Sigmoid colon (tissue), 7 donors: ENCODE measurements around the gene PRR20G. TPM values are rescaled to one million over a fixed set of nuclear protein-coding genes. Genes with fewer than 3 reads are reported as not detected.
"Not testable (repeated sequence)": the region's sequence is repeated elsewhere in the genome, so short reads cannot be mapped to it uniquely, and the experiment has no call there.

Experiments used
- DNase-seq: peaks from one replicate; pipeline ENCODE4 v3.0.0-alpha.2; 2019
- H3K27ac ChIP-seq, 4 donors: fragments of 200-600 bp; sonication (generic); one replicate each; pipeline ENCODE4 v1.5.1; 2016 to 2019; ENCODE audit warnings: mild to moderate bottlenecking in 1 of 4
- H3K27me3 ChIP-seq, 3 donors: fragments of 200-600 bp; sonication (generic); one replicate each; pipeline ENCODE4 v1.5.1; 2019; ENCODE audit warnings: mild to moderate bottlenecking in 1 of 3
- H3K36me3 ChIP-seq, 4 donors: fragments of 200-600 bp; sonication (generic); one replicate each; pipeline ENCODE4 v1.5.1; 2016 to 2019
- H3K4me1 ChIP-seq, 4 donors: fragments of 200-600 bp; sonication (generic); one replicate each; pipeline ENCODE4 v1.5.1; 2017 to 2019
- H3K4me3 ChIP-seq, 4 donors: fragments of 200-600 bp; sonication (generic); one replicate each; pipeline ENCODE4 v1.5.1; 2017 to 2019; ENCODE audit warnings: mild to moderate bottlenecking in 2 of 4, moderate library complexity in 1 of 4
- H3K9me3 ChIP-seq, 4 donors: fragments of 200-600 bp in 3 of 4; sonication (generic) in 3 of 4; one replicate each; pipeline versions ENCODE4 v1.5.1 to v1.6.1; 2013 to 2019
- CTCF ChIP-seq, 4 experiments: fragments of 450-650 bp in 3 of 4; fragments of 200-600 bp in 1 of 4; IDR thresholded peaks; one replicate each; pipeline ENCODE4 v1.5.1; 2016 to 2019; ENCODE audit warnings: antibody characterized with exemption in 4 of 4, mild to moderate bottlenecking in 3 of 4, moderate library complexity in 2 of 4
- EP300 ChIP-seq, 4 donors: sonication (generic); formaldehyde crosslinking; IDR thresholded peaks; one replicate each; pipeline ENCODE4 v1.6.1; 2017; ENCODE audit warnings: antibody characterized with exemption in 4 of 4
- POLR2A ChIP-seq, 2 donors: fragments of 450-650 bp; IDR thresholded peaks; one replicate each; pipeline ENCODE4 v1.6.1; 2016; ENCODE audit warnings: antibody characterized with exemption in 2 of 2, mild to moderate bottlenecking in 2 of 2, moderate library complexity in 2 of 2
- POLR2AphosphoS5 ChIP-seq, 4 donors: sonication (generic); formaldehyde crosslinking; IDR thresholded peaks; one replicate each; pipeline ENCODE4 v1.6.1; 2017; ENCODE audit warnings: antibody characterized with exemption in 4 of 4
- WGBS, 2 donors: extraction: QIAGEN DNeasy Blood & Tissue Kit; methylation state at CpG; one replicate each; pipeline ENCODE4 v1.1.7; 2013; 5-methylcytosine and 5-hydroxymethylcytosine counted together
- intact Hi-C: fragments of 100-400 bp; cut with DNase I; formaldehyde crosslinking; loops from one replicate; pipeline ENCODE4 v1.15.1; 2023
- polyA plus RNA-seq, 3 donors: library from polyadenylated mRNA; stranded (reverse); fragments of 200-250 nt; gene quantifications; one replicate each; pipeline ENCODE4 v1.2.3, GENCODE V29; 2013
- total RNA-seq, 4 donors: library from RNA; depleted of rRNA; stranded (reverse); fragments of >200 nt; gene quantifications; one replicate each; pipeline ENCODE4 v1.1.0, GENCODE V29; 2016
- donor health status: healthy with polysubstance abuse.
- donor health status: Bipolar disorder and iron deficiency.
- donor health status: healthy.

PRR20G gene
- total and polyA plus RNA-seq, 7 donors: not detected

- WGBS, 2 donors: 81 to 83% methylated on average over 7 of the region's 7 CpGs
- Histone ChIP-seq H3K27me3 (peaks cover 0 to 4% (median 0%) of the 10 kb centered on the region in 3 donors), H3K4me1 (no peaks in the 10 kb centered on the region), H3K36me3 (no peaks in the 10 kb centered on the region), H3K4me3 (no peak overlapping the region), H3K9me3 (no peaks in the 10 kb centered on the region), H3K27ac (no peak overlapping the region)
- DNase-seq: no peak
- TF ChIP-seq POLR2A (IDR thresholded peaks at IDR 0.05): no peak
- no peak for TF ChIP-seq POLR2AphosphoS5 (IDR thresholded peaks at IDR 0.05)
- no peak for TF ChIP-seq CTCF (IDR thresholded peaks at IDR 0.05)
- no peak for TF ChIP-seq EP300 (IDR thresholded peaks at IDR 0.05)
- intact Hi-C loops: no loop called here
Measured at GRCh38 chr3:127316685-127317084, 28.8 kb upstream of the PRR20G start.

DNA sequence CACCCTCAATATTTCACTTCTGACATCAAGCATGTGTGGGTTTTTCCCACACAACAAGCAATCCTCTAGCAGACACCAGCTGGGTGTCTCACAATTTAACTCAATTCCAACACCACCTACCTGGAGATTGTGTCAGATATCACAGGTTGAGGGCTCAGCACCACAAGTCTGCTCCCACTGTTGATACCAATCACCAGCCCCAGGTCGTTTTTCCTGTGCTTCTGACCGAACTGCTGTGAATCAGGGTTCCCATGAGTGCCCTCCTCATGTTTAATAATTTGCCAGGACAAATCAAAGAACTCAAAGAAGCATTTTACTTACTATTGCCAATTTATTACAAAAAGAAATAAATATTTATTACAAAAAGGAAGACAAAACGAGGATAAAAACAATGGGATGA, 25.0 kb upstream of the PRR20G start:
- H3K4me1 ChIP-seq: no peaks in the 10 kb centered on the region
- WGBS, 2 donors: 22 to 41% methylated on average over 3 of the region's 3 CpGs

DNA sequence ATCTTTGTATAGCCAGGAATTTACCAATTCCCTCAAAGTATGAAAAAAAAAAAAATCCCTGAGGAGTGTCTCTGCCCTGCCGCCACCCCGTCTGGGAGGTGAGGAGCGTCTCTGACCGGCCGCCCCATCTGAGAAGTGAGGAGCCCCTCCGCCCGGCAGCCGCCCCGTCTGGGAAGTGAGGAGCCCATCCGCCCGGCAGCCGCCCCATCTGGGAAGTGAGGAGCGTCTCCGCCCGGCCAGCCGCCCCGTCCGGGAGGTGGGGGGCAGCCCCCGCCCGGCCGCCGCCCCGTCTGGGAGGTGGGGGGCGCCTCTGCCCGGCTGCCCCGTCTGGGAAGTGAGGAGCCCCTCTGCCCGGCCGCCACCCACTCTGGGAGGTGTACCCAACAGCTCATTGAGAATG, 21.0 kb upstream of the PRR20G start:
- intact Hi-C loops, H3K36me3 ChIP-seq, DNase-seq, H3K27ac ChIP-seq, H3K4me3 ChIP-seq, H3K9me3 ChIP-seq, H3K4me1 ChIP-seq: not testable (repeated sequence)
- WGBS, 2 donors: 80 to 93% methylated on average over 16 to 28 of the region's 28 CpGs
- peaks cover 0 to 20% (median 4%) of the 10 kb centered on the region in 3 donors for H3K27me3 ChIP-seq

More for the DNA sequence above, 25.0 kb upstream of the PRR20G start:
- no peak overlapping the region for H3K27ac ChIP-seq
- no peak for DNase-seq
- H3K36me3 ChIP-seq: no peaks in the 10 kb centered on the region
- intact Hi-C loops: no loop called here
- no peak overlapping the region for H3K4me3 ChIP-seq
- no peak for TF ChIP-seq POLR2AphosphoS5 (IDR thresholded peaks at IDR 0.05)
- no peak for TF ChIP-seq EP300 (IDR thresholded peaks at IDR 0.05)
- no peak for TF ChIP-seq POLR2A (IDR thresholded peaks at IDR 0.05)
- no peak for TF ChIP-seq CTCF (IDR thresholded peaks at IDR 0.05)
- H3K27me3 ChIP-seq: peaks cover 0 to 8% (median 0%) of the 10 kb centered on the region in 3 donors
- H3K9me3 ChIP-seq: no peaks in the 10 kb centered on the region

GRCh38 chr3:127307916-127308315, 20.1 kb upstream of the PRR20G start:
- TF ChIP-seq CTCF (IDR thresholded peaks at IDR 0.05) (no peak), EP300 (IDR thresholded peaks at IDR 0.05) (no peak), POLR2A (IDR thresholded peaks at IDR 0.05) (no peak), POLR2AphosphoS5 (IDR thresholded peaks at IDR 0.05) (no peak)
- Histone ChIP-seq H3K4me1 (no peaks in the 10 kb centered on the region), H3K9me3 (no peaks in the 10 kb centered on the region), H3K4me3 (no peak overlapping the region), H3K27me3 (peaks cover 0 to 20% (median 4%) of the 10 kb centered on the region in 3 donors), H3K27ac (no peak overlapping the region), H3K36me3 (no peaks in the 10 kb centered on the region)
- WGBS, 2 donors: 23 to 60% methylated on average over 4 of the region's 4 CpGs
- DNase-seq: no peak
- intact Hi-C loops: no loop called here

- no peak for DNase-seq
- Histone ChIP-seq H3K36me3 (no peaks in the 10 kb centered on the region), H3K27me3 (peaks cover 0 to 16% (median 4%) of the 10 kb centered on the region in 3 donors), H3K4me1 (no peaks in the 10 kb centered on the region), H3K9me3 (no peaks in the 10 kb centered on the region), H3K4me3 (no peak overlapping the region), H3K27ac (no peak overlapping the region)
- 56 to 71% methylated on average over 10 of the region's 10 CpGs for WGBS, 2 donors
- intact Hi-C loops: no loop called here
- TF ChIP-seq POLR2A (IDR thresholded peaks at IDR 0.05) (no peak), EP300 (IDR thresholded peaks at IDR 0.05) (no peak), CTCF (IDR thresholded peaks at IDR 0.05) (no peak), POLR2AphosphoS5 (IDR thresholded peaks at IDR 0.05) (no peak)
Measured at GRCh38 chr3:127307112-127307835, 19.4 kb upstream of the PRR20G start.
